GM21515 (cell line): ENCODE measurements around the gene PRKCE.

Source experiments
- ATAC-seq: cut with Tn5 transposase; IDR thresholded peaks from one replicate; pipeline ENCODE4 v1.9.1; 2021; ENCODE audit not compliant: unreplicated experiment

The PRKCE gene

DNA sequence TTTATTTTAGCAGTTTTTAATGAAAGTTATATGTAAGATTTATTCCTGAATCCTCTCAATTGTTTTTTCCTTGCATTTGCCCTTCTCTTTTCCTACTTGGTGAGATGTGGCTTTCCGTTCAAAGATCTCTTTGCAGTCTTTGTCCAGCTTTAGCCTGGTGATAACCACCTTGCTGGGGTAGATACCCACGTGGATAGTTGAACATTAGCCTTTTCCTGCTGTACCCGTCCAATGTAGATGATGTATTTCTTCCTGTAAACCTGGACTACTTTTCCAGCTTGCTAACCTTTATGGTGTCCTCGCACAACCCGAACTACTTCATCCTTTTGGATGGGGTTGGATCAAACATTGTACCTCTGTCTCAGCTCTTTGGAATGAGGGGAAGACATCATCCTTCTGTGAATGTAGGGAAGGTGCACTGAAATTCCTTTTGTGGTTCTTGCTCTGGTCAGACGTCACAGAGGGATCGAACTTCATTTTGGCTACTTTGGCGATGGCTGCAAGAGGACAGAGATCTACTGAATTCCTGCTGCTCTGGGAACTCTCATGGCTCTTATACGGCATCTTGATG is 352.5 kb downstream of the PRKCE start:
- ATAC-seq = no peak

DNA sequence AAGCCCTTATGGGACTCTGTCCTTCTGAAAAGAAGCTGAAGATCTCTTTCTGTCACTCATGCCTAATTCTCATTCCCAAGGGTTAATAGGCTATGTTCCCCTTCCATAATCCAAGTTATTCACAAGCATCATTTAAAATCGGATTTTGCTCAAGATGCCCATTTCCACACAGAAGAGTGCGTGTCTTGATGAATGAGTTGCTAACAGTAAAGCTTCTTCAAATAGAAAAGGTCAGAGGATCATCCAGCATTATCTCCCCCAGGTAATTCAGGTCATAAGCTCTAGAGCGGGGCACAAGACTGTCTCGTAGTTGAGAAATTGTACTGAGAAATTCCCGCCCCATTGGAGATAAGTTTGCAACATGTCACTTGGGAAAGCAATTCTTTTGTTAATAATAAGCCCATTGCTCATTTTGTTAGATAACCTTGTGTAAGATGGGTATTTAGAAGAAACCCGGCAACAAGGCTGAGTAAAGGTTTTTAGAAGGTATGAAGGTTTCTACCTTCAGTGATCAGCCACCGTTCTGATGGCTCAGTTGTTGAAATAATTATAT is 355.1 kb downstream of the PRKCE start:
- no peak for ATAC-seq

DNA sequence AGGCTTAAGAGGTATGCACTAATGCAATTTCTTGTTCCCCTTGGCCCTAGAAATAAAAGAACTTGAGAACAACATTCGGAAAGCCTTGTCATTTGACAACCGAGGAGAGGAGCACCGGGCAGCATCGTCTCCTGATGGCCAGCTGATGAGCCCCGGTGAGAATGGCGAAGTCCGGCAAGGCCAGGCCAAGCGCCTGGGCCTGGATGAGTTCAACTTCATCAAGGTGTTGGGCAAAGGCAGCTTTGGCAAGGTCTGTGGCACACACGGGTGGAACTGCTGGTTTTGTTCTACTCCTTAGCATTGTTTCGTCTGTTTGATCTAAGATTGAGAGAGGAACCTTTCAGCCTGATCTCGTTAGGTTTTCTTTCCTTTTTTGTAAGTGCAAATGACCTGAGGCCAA is 355.9 kb downstream of the PRKCE start:
- no peak for ATAC-seq

DNA sequence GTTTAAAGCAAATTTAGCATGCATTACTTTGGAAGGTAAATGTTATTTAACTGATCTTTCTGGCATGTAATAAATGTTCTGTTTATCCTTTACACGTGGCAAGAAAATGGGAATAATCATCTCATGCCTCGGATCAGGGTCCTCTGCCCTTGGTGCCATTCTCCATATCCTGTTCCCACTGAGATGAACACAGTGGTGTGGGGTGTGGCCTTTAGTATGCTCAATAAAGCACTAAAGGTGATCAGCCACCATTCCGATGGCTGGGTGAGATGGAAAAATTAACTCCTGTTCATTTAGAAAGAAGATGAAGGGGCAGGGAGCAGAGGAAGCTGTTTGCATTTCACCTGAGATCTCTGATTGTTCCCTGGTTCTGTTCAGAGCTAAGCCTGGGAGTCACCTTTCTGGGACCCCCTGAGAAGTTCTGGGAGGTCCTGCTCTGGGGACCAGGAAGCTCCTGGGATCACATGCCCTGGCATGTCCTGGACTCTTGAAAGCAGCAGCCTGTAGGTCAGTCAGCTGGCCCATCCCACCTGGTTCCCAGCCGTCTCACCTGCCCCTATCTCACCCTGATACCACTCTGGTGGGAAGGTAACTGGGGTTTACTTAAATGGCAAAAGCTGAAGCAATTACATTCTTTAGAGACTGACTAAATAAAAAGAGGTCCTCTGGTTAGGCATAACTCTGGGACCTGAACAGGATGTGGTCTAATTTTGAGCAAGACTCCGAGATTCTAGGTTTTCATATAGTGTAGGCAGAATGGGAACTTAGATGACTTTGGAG is 356.8 kb downstream of the PRKCE start:
- no peak for ATAC-seq

DNA sequence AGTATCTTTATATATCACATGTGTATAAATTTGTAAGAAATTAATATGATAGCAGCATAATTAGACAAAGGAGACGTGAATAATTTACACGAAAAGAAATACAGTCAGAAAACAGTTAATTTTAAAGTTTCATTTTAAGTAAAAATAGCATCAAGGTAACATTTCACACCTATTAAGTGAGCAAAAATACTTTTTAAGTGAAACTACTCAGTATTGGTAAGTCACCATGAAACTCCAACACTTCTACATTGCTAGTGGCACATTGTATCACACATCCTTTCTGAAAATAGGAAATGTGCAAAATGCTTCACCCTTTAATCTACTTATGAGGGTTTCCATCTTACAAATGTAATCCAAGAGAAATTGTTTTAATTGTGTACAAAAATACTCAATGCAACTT is 357.8 kb downstream of the PRKCE start:
- no peak for ATAC-seq

DNA sequence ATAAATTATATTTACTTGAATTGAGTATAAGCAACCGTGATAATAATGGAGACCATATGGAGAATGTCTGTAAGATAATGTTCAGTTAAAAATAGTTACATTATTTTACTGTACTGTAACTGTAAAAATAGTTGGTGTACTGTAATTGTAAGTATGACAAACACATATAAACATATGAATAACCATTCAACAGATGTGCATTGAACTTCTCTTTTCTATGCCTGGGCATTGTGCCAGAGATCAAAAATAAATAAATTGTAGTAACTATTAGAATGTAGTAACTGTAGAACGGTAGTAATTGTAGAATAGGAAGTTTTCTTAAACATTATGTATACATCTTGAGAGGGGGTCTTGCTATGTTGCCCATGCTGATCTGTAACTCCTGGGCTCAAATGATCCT is 358.3 kb downstream of the PRKCE start:
- no peak for ATAC-seq

DNA sequence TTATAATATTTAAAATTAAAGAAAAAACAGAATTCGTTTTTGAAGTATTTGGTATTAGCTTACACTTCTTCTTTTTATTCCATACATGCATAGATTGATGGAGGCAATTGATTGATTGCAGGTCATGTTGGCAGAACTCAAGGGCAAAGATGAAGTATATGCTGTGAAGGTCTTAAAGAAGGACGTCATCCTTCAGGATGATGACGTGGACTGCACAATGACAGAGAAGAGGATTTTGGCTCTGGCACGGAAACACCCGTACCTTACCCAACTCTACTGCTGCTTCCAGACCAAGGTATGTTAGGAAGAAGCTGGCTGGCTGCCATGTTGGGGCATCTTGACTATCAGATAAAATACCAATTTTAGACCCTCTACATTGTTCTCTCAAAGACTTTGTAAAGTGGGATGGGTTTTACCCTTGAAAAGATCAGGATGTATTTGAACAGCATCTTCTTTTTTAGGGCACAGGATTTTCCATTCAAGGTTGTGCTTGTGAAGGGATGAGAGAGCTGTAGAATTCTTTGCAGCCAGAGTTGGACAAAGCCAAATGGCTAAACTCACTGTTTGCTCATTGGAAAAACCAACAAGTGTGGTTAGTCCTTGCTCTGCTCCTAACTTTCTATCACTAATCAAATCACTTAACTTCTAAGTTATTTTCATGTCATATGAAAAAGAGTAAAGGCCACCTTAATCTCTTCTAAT is 358.9 kb downstream of the PRKCE start:
- no peak for ATAC-seq

DNA sequence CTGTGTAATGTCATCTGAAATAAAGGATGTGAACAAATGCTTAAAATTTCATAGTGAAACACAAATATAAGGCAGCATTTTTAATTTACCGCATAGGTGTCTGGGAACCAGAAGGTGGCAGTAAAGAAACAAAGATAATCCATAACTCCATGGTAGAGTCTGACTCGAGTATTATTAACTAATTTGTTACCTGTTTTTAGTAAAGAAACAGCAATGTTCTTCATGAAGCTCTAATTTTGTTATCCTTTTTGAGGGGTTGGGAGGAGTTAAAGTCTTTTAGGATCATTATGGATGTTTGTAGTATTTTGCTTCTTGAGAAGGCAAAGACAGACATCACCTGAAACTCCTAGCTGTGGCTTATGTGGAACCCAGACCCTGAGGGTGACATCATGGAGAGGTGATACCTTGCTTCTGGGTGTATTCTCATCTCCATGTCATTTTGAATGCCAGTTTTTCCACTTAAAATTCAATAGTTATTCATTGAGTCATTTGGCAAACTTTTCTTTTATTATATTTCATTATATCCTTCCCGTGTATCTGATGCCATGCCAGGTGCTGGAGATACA is 359.5 kb downstream of the PRKCE start:
- no peak for ATAC-seq

DNA sequence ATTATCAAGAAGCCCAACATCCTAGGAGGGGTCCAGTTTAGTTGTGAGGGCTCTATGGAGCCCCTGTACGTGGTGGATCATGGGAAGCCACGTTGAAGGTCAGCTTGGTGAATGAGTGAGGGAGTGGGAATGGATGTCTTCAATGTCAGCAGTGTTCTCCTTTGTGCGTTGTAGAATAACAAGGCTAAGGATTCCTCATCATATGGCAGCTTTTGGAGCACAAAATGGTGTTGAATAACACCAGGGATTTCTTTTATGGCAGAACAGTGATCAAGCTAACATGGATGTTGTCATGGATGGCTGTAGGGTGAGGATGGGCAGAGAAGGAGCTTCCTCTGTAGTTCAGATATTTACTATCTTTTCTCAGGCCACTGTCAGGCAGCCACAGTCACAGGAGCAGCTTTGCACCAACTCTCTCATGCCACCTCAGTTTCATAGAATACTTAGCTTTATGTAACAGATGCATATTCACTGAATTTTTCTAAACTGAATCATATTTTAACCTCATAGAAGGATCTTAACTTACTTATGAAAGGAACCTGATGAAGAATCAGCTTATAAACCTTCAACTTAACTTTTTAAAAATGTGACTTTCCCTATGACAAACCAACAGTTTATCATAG is 361.3 kb downstream of the PRKCE start:
- no peak for ATAC-seq

DNA sequence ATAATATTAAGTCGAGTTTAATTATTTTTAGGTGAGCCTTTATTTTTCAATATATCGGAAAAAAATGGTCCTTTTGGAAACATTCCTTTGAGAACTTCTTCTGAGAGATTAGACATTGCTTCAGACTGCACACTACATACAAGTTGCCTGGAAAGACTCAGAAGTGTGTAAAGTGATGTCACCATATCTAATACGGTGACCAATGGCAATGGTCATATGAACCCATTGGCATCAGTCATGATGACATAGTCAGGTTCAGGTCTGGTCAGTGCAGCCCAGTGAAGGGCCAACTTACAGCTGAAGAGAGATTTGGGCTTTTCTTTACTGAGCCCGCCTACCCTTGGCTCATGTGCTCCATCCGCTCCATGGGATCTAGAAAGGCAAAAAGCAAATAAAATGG is 362.3 kb downstream of the PRKCE start:
- no peak for ATAC-seq

DNA sequence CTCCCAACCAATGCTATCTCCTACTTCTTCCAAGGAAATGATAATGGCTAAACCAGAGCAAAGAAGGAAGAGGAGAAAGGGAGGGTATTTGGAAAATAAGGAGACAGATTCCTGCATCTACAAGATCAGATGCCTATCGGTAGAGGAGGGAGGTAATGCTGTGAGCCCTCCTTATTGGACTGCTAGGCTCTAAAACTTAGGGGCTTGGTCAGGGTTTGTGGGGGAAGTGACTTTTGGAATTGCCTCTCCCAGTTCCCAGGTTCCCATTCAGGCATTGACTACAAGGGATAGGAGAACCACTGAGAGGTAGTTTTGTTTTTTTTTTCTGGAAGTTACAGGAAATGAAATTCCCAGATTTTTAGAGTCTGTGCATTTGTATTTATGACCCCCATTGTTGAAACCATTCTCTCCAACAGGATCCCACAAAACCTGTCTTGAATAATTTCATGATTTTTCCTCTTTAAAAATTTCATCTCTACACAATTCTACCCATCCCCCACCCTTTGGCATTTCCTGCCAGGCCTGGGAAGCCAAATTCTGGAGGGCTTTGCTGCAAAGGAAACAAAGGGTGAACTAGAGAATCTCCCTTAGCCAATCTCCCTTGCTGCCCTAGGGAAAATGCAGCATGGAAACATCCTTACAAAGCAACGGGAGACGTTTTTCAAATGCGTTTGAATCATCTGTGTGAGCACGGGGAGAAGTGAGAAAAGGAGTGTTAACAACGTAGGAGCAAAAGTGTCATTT is 363.6 kb downstream of the PRKCE start:
- no peak for ATAC-seq

DNA sequence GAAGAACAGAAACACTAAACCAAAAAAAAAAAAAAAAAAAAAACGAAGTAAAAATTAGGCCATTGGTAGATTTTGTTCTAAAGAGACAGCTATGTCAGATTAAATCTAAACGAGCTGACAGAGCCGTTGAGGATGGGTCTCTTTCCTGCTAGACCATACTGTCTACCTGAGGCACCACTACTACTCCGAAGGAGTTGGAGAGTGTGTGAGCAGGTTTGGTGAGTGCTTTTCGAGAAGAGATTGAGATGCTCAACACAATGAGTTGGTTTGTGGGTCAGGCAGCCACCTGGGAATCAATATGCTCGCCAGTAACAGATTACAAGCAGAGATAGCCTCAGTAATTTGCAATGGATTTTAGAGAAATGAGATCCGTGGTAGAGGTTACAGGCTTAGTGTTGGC is 364.2 kb downstream of the PRKCE start:
- ATAC-seq = no peak

DNA sequence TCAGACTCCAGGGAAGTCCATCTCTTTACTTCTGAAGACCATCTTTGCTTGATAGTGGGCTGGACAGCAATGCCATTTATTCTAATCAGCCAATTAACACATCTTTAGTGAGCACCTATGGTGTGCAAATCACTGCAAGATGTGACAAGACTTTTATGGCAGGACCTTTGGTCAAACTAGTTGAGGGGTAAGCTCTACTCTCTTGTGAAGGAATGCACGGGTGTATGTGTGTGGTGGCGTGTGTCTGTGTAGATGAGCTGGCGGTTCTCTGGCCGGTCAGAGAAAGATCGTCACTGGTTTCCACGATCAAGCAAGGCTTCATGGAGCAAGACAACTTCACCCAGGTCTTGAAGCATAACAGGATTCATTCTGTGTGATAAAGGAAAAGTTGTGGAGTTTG is 364.6 kb downstream of the PRKCE start:
- ATAC-seq = no peak

DNA sequence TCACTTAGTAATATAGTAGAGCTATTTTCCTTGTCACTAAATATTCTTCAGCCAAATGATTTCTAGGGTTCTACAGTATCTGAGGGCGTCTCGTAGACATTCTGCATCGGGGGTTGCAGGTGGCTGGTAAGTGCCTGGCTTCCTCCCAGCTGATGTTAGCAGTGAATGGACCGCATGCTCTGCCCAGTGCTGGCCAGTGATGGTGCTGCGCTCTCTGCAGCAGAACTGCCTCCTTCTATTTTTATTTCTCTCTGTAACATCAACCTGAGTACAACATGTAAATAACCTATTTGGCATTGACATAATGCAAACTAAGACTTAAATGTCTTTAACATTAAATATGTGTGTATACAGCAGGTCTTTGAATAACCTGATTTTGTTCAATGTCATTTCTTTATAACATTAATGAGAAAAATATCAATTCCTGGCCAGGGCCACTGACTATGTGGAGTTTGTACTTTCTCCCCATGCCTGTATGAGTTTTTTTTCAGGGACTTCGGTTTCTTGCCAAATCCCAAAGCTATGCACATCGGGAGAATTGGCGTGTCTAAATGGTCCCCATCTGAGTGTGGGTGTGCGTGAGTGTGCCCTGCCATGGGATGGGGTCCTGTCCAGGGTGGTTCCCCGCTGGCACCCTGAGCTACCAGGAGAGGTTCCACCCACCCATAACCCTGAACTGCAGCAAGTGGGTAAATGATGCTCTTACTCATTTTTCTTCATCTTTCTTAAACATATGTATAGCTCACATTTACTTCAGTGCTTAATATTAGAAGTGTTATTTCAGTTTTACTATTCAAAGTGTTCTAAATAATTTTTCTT is 367.5 kb downstream of the PRKCE start:
- ATAC-seq = no peak

DNA sequence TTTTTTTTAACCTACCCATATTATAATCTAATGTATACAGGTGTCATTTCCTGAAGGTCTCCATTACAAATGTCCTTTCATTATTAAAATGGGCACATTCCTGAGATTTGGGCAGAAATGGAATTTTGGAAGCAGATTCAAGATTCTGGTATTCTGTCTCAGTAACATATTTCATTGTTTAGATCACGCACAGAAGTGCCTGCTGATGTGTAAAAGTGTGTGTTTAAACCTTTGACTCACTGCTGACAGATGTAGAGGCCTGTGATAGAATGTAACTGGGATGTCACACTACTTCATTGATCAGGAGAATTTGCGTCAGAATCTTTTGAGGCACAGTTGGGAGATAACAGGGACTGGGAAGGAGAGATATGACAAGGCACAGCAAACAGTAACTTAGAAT is 368.9 kb downstream of the PRKCE start:
- ATAC-seq = no peak

DNA sequence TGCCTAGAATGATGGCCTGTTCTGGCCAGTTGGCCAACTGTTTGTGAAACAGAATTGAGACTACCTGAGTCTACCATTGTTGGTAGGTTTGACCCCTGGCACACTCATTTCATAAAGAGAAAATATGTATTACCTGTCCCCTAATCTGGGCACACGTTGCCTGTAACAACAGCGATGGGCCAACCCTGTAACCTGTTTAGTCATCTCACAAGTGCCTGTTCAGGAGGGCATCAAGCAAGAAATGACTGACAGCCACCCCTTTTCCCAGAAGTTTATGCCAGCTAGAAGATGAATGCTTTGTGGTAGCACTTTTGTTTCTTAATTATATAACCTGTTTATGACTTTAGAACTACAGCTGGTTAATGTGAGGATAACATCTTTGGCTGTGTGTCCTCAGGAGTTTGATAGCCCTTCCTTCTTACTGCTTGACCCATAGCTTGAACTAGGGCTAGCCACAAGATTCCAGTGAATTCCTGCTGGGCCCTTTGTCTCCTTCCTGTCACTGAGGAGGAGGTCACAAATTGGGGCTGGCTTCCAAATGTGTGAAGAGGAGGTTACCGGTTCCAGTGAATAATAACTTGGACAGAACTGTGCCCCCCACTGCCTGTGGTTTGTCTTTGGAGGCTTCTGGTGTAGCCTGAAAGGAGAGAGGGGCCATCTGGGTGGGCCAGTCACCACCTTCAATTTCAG is 371.8 kb downstream of the PRKCE start:
- no peak for ATAC-seq

DNA sequence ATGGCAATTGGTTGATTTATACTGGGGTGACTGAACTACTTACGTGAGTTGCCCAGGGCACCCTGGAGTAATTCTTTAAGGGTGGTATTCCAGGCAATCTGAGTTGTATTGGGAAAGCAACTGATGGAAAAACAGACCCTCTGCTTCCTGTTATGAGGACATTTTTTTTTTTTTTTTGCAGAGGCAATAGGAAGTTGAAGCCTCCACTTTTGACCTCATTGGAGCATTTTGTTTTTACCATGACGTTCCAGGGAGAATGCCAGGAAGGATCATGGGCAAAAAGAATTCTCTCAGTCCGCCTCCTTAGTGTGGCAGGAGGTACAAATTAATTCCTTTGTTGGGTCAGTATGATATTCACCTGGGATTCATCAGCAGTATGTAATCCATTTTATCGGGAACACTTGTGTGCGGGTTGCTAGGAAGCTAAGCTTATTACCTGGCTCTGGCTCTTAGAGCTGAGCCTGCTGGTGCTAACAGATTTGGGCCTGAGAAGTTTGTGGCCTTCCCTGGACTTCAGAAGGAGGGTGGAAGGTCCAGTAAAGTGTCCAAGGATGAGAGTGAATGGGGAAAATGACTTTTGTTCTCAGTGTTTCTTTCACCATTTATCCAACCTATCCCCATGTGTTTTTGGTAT is 372.8 kb downstream of the PRKCE start:
- ATAC-seq = no peak

DNA sequence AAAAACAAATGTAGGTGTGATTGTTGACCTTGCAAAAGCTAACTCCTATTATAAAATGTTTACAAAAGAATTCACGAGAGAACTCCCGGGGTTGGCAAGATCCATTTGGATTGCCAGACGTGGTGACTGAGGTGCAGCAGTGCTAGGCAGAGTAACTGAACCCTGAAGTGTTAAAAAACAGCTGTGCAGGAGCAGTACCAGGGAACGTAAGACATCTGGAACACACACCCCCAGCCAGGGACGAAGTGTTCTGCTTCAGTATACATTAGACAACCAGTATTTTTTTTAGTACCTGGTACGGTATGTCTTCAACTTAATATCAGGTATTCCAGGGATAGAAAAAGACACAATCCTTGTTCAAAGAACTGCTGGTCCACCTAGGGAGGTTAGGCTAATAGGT is 373.6 kb downstream of the PRKCE start:
- ATAC-seq = no peak

DNA sequence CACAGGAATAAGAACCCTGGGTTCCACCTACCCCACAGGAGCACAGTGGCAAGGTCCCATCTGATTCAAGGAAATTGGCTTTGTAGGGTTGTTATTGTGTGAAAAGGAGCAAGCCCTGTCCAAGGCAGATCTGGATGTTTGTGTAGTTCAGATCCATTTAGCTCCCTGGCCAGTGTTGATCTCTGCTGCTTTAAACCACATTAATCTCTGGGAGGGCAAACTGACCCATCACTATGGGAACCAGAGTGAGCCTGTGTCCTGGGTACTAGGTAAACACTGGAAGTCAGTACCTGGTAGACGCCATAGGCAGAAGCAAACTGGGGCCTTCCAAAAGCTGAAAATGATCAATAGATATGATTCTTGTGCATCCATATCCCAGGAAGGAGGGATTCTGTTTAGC is 374.2 kb downstream of the PRKCE start:
- ATAC-seq = no peak
